GM23338 (cell line): ENCODE data around the gene SPDL1. TPM values are rescaled to one million over a fixed set of nuclear protein-coding genes. Genes with fewer than 3 reads are reported as not detected.

Experiments used
- ATAC-seq: fragments of 200-7000 bp; cut with Tn5 transposase; 3 replicates; pipeline ENCODE4 v1.9.1; 2020
- DNase-seq: peaks from one replicate; pipeline ENCODE4 v3.0.0-alpha.2; 2015; ENCODE audit warnings: low spot score
- H2AFZ ChIP-seq: fragments of 200-600 bp; sonication (generic); 2 replicates; pipeline ENCODE4 v1.8.0; 2016; ENCODE audit warnings: antibody characterized with exemption, mild to moderate bottlenecking, moderate library complexity
- H3F3A ChIP-seq: fragments of 200-600 bp; sonication (generic); replicated peaks from 2 replicates; pipeline ENCODE4 v1.8.0; 2017; ENCODE audit warnings: antibody characterized with exemption, mixed run types, low read depth
- H3K27ac ChIP-seq: fragments of 200-600 bp; sonication (generic); 2 replicates; pipeline ENCODE4 v1.6.1; 2016; ENCODE audit warnings: low read depth
- H3K27me3 ChIP-seq: fragments of 200-600 bp; sonication (generic); 2 replicates; pipeline ENCODE4 v1.8.0; 2016; ENCODE audit warnings: mild to moderate bottlenecking, mixed run types, moderate library complexity; ENCODE audit not compliant: insufficient read depth
- H3K36me3 ChIP-seq: fragments of 200-600 bp; sonication (generic); 2 replicates; pipeline ENCODE4 v1.8.0; 2016; ENCODE audit warnings: mild to moderate bottlenecking; ENCODE audit not compliant: insufficient read depth
- H3K4me1 ChIP-seq: fragments of 200-600 bp; sonication (generic); 2 replicates; pipeline ENCODE4 v1.8.0; 2016; ENCODE audit warnings: mild to moderate bottlenecking, moderate library complexity; ENCODE audit not compliant: insufficient read depth
- H3K4me2 ChIP-seq: fragments of 200-600 bp; sonication (generic); 2 replicates; pipeline ENCODE4 v1.7.1; 2017; ENCODE audit warnings: mixed run types
- H3K4me3 ChIP-seq: fragments of 200-600 bp; sonication (generic); 2 replicates; pipeline ENCODE4 v1.6.1; 2016; ENCODE audit warnings: mixed run types
- H3K79me2 ChIP-seq: fragments of 200-600 bp; sonication (generic); replicated peaks from 2 replicates; pipeline ENCODE4 v1.8.0; 2017; ENCODE audit warnings: mild to moderate bottlenecking; ENCODE audit not compliant: insufficient read depth
- H3K9me2 ChIP-seq: fragments of 200-600 bp; sonication (generic); 2 replicates; pipeline ENCODE4 v1.8.0; 2017; ENCODE audit not compliant: insufficient read depth
- H4K20me1 ChIP-seq: fragments of 200-600 bp; sonication (generic); replicated peaks from 2 replicates; pipeline ENCODE4 v1.8.0; 2017; ENCODE audit warnings: mild to moderate bottlenecking; ENCODE audit not compliant: insufficient read depth
- H3K27ac Mint-ChIP-seq: 2 replicates; pipeline ENCODE4 v1.8.0; 2020; ENCODE audit warnings: inconsistent platforms, mild to moderate bottlenecking, moderate library complexity, mixed read lengths
- H3K27me3 Mint-ChIP-seq: 3 replicates; pipeline ENCODE4 v1.8.0; 2022; ENCODE audit warnings: low read depth, mild to moderate bottlenecking, moderate library complexity, mixed read lengths, inconsistent platforms; ENCODE audit not compliant: insufficient read depth, poor library complexity
- H3K36me3 Mint-ChIP-seq: 3 replicates; pipeline ENCODE4 v1.8.0; 2021; ENCODE audit warnings: low read depth, mild to moderate bottlenecking, inconsistent platforms, moderate library complexity, mixed read lengths
- H3K4me1 Mint-ChIP-seq: 3 replicates; pipeline ENCODE4 v1.8.0; 2020; ENCODE audit warnings: mild to moderate bottlenecking, inconsistent platforms, mixed read lengths
- H3K4me3 Mint-ChIP-seq: 3 replicates; pipeline ENCODE4 v1.8.0; 2021; ENCODE audit warnings: moderate library complexity, mild to moderate bottlenecking, inconsistent platforms, mixed read lengths
- H3K9me3 Mint-ChIP-seq: 3 replicates; pipeline ENCODE4 v1.8.0; 2020; ENCODE audit warnings: moderate library complexity, mild to moderate bottlenecking, inconsistent platforms, mixed read lengths
- EZH2phosphoT487 ChIP-seq: fragments of 200-600 bp; sonication (generic); IDR thresholded peaks from one replicate; pipeline ENCODE4 v1.8.1; 2018; ENCODE audit warnings: antibody characterized with exemption; ENCODE audit not compliant: unreplicated experiment
- JUNB ChIP-seq: IDR thresholded peaks from one replicate; pipeline ENCODE4 v1.6.1; 2016; ENCODE audit warnings: antibody characterized with exemption; ENCODE audit not compliant: unreplicated experiment
- NANOG ChIP-seq: IDR thresholded peaks from 2 replicates; pipeline ENCODE4 v1.6.1; 2016; ENCODE audit warnings: antibody characterized with exemption, borderline replicate concordance
- polyA plus RNA-seq: library from polyadenylated mRNA; unstranded; fragments of >200 nt; fragmentation: Nextera tagmentation; extraction: Ambion mirVana; gene quantifications from 2 replicates; pipeline ENCODE4 v1.2.1, GENCODE V29; 2016
- total RNA-seq: library from RNA; depleted of rRNA; stranded (reverse); fragments of >200 nt; shearing (Covaris generic); gene quantifications from 2 replicates; pipeline ENCODE4 v1.2.3, GENCODE V29; 2014
- TF ChIP-seq, protein P1 (sequence below): fragments of 250-450 bp; sonication (Bioruptor Pico); IDR thresholded peaks from 2 replicates; pipeline ENCODE4 v1.5.0; 2020; ENCODE audit warnings: mild to moderate bottlenecking, moderate library complexity
- TF ChIP-seq, protein P2 (sequence below): IDR thresholded peaks from one replicate; pipeline ENCODE4 v1.6.1; 2018; ENCODE audit warnings: antibody characterized with exemption; ENCODE audit not compliant: unreplicated experiment
- TF ChIP-seq, protein P3 (sequence below): IDR thresholded peaks from 2 replicates; pipeline ENCODE4 v1.6.1; 2016; ENCODE audit warnings: antibody characterized with exemption

SPDL1 gene
- total and polyA plus RNA-seq, 2 experiments from 2014 or later: 76.9 to 79.6 TPM

DNA sequence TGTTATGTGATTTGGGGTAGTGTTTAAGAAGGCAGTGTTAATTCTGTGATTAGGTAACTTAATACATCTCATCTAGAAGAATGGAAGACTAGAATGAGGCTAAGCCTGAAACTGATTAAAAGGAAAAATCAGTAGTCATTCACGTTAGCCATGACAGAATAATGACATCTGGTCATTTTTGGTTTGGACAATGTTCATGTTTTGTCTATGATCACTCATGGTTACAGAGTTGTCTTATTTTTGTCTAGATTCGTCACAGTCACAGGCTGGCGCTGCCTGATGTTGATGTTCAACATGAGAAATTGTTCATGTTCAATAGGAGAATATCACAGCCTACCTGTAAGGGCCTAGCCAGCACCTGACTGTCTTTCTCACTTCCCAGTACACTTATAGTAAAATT lies 44.0 kb downstream of the SPDL1 start (continued):
- TF ChIP-seq, protein P1, sequence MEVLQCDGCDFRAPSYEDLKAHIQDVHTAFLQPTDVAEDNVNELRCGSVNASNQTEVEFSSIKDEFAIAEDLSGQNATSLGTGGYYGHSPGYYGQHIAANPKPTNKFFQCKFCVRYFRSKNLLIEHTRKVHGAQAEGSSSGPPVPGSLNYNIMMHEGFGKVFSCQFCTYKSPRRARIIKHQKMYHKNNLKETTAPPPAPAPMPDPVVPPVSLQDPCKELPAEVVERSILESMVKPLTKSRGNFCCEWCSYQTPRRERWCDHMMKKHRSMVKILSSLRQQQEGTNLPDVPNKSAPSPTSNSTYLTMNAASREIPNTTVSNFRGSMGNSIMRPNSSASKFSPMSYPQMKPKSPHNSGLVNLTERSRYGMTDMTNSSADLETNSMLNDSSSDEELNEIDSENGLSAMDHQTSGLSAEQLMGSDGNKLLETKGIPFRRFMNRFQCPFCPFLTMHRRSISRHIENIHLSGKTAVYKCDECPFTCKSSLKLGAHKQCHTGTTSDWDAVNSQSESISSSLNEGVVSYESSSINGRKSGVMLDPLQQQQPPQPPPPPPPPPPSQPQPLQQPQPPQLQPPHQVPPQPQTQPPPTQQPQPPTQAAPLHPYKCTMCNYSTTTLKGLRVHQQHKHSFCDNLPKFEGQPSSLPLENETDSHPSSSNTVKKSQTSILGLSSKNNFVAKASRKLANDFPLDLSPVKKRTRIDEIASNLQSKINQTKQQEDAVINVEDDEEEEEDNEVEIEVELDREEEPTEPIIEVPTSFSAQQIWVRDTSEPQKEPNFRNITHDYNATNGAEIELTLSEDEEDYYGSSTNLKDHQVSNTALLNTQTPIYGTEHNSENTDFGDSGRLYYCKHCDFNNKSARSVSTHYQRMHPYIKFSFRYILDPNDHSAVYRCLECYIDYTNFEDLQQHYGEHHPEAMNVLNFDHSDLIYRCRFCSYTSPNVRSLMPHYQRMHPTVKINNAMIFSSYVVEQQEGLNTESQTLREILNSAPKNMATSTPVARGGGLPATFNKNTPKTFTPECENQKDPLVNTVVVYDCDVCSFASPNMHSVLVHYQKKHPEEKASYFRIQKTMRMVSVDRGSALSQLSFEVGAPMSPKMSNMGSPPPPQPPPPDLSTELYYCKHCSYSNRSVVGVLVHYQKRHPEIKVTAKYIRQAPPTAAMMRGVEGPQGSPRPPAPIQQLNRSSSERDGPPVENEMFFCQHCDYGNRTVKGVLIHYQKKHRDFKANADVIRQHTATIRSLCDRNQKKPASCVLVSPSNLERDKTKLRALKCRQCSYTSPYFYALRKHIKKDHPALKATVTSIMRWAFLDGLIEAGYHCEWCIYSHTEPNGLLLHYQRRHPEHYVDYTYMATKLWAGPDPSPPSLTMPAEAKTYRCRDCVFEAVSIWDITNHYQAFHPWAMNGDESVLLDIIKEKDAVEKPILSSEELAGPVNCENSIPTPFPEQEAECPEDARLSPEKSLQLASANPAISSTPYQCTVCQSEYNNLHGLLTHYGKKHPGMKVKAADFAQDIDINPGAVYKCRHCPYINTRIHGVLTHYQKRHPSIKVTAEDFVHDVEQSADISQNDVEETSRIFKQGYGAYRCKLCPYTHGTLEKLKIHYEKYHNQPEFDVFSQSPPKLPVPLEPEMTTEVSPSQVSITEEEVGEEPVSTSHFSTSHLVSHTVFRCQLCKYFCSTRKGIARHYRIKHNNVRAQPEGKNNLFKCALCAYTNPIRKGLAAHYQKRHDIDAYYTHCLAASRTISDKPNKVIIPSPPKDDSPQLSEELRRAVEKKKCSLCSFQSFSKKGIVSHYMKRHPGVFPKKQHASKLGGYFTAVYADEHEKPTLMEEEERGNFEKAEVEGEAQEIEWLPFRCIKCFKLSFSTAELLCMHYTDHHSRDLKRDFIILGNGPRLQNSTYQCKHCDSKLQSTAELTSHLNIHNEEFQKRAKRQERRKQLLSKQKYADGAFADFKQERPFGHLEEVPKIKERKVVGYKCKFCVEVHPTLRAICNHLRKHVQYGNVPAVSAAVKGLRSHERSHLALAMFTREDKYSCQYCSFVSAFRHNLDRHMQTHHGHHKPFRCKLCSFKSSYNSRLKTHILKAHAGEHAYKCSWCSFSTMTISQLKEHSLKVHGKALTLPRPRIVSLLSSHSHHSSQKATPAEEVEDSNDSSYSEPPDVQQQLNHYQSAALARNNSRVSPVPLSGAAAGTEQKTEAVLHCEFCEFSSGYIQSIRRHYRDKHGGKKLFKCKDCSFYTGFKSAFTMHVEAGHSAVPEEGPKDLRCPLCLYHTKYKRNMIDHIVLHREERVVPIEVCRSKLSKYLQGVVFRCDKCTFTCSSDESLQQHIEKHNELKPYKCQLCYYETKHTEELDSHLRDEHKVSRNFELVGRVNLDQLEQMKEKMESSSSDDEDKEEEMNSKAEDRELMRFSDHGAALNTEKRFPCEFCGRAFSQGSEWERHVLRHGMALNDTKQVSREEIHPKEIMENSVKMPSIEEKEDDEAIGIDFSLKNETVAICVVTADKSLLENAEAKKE: no peak
- no peak for TF ChIP-seq JUNB
- TF ChIP-seq, protein P2, sequence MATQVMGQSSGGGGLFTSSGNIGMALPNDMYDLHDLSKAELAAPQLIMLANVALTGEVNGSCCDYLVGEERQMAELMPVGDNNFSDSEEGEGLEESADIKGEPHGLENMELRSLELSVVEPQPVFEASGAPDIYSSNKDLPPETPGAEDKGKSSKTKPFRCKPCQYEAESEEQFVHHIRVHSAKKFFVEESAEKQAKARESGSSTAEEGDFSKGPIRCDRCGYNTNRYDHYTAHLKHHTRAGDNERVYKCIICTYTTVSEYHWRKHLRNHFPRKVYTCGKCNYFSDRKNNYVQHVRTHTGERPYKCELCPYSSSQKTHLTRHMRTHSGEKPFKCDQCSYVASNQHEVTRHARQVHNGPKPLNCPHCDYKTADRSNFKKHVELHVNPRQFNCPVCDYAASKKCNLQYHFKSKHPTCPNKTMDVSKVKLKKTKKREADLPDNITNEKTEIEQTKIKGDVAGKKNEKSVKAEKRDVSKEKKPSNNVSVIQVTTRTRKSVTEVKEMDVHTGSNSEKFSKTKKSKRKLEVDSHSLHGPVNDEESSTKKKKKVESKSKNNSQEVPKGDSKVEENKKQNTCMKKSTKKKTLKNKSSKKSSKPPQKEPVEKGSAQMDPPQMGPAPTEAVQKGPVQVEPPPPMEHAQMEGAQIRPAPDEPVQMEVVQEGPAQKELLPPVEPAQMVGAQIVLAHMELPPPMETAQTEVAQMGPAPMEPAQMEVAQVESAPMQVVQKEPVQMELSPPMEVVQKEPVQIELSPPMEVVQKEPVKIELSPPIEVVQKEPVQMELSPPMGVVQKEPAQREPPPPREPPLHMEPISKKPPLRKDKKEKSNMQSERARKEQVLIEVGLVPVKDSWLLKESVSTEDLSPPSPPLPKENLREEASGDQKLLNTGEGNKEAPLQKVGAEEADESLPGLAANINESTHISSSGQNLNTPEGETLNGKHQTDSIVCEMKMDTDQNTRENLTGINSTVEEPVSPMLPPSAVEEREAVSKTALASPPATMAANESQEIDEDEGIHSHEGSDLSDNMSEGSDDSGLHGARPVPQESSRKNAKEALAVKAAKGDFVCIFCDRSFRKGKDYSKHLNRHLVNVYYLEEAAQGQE: no peak

DNA sequence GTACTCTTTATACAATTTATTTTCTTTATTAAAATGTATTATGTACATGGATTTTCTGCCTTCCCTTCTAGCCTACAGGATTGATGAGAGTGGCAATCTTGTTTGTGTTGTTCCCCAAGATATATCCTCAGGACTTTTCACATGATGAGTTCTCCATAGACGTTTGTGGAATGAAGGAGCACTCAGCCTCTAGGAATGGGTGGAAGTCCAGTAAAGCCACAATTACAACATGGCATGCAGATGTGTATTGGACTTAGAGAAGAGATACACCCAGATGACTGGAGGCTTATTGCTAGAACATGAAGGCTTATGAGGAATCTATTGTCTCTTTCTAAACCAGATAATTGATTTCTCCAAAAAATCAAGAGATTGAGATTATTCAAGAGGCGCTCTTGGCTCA lies 45.3 kb downstream of the SPDL1 start:
- Histone ChIP-seq H4K20me1 (no peaks in the 10 kb centered on the region), H3K4me2 (no peak overlapping the region)
- no peak overlapping the region for H3K27ac Mint-ChIP-seq

More for the DNA sequence above, 45.3 kb downstream of the SPDL1 start:
- ATAC-seq (no peak), DNase-seq (no peak)
- TF ChIP-seq, protein P2: no peak
- TF ChIP-seq NANOG (no peak), EZH2phosphoT487 (no peak)
- TF ChIP-seq, protein P3, sequence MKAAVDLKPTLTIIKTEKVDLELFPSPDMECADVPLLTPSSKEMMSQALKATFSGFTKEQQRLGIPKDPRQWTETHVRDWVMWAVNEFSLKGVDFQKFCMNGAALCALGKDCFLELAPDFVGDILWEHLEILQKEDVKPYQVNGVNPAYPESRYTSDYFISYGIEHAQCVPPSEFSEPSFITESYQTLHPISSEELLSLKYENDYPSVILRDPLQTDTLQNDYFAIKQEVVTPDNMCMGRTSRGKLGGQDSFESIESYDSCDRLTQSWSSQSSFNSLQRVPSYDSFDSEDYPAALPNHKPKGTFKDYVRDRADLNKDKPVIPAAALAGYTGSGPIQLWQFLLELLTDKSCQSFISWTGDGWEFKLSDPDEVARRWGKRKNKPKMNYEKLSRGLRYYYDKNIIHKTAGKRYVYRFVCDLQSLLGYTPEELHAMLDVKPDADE: no peak
- no peaks in the 10 kb centered on the region for H3K79me2 ChIP-seq
- Mint-ChIP-seq H3K36me3 (no peaks in the 10 kb centered on the region), H3K27me3 (peaks cover 1% of the 10 kb centered on the region), H3K4me3 (no peak overlapping the region), H3K9me3 (peaks cover 5% of the 10 kb centered on the region; the same call in 1 of the 3 replicates), H3K4me1 (no peaks in the 10 kb centered on the region; the same call in 2 of the 3 replicates)
- no peak overlapping the region for H3K4me3 ChIP-seq
- no peaks in the 10 kb centered on the region for H3K4me1 ChIP-seq
- H3K27ac ChIP-seq: no peak overlapping the region
- no peaks in the 10 kb centered on the region for H3K9me2 ChIP-seq
- H3K36me3 ChIP-seq: no peaks in the 10 kb centered on the region
- no peaks in the 10 kb centered on the region for H3K27me3 ChIP-seq
- no peak overlapping the region for H2AFZ ChIP-seq
- H3F3A ChIP-seq: no peaks in the 10 kb centered on the region
